Measurements from ENCODE around the gene IMPDH1.

Gene IMPDH1

GRCh38 chr7:128359939-128360338 lies 49.8 kb downstream of the IMPDH1 start:
- DNase-seq = no peak

- DNase-seq = no peak
Measured at GRCh38 chr7:128359336-128359735, 50.4 kb downstream of the IMPDH1 start.

GRCh38 chr7:128358233-128358632 lies 51.5 kb downstream of the IMPDH1 start:
- DNase-seq = no peak

GRCh38 chr7:128357217-128357613 lies 52.6 kb downstream of the IMPDH1 start:
- DNase-seq = no peak

GRCh38 chr7:128356546-128357216 lies 53.1 kb downstream of the IMPDH1 start:
- peak; percentile 59 for DNase-seq

GRCh38 chr7:128353610-128354009 lies 56.2 kb downstream of the IMPDH1 start:
- DNase-seq = no peak

- no peak for DNase-seq
Measured at GRCh38 chr7:128353189-128353588, 56.6 kb downstream of the IMPDH1 start.

GRCh38 chr7:128352636-128353035 lies 57.1 kb downstream of the IMPDH1 start:
- DNase-seq = no peak

- no peak for DNase-seq
Measured at GRCh38 chr7:128352153-128352537, 57.6 kb downstream of the IMPDH1 start.

- no peak for DNase-seq
Measured at GRCh38 chr7:128351296-128352152, 58.3 kb downstream of the IMPDH1 start.

GRCh38 chr7:128350708-128351295 lies 59.0 kb downstream of the IMPDH1 start:
- no peak for DNase-seq

GRCh38 chr7:128349466-128349825 lies 60.3 kb downstream of the IMPDH1 start:
- no peak for DNase-seq

GRCh38 chr7:128347647-128348097 lies 62.1 kb downstream of the IMPDH1 start:
- peak; percentile 16 for DNase-seq

GRCh38 chr7:128344431-128344774 lies 65.4 kb downstream of the IMPDH1 start:
- no peak for DNase-seq

GRCh38 chr7:128343554-128344430 lies 66.0 kb downstream of the IMPDH1 start, which contains the start of gene RBM28:
RBM28 (minus strand) TSS chr7:128343908; CDS start chr7:128343793, 115 bp downstream.
- peak; percentile 89 for DNase-seq

Measured in NCI-H226 (cell line).